ENCODE measurements around the gene MANSC4.

Gene MANSC4

GRCh38 chr12:27790179-27790578 is 10.1 kb upstream of the MANSC4 start:
- no peak overlapping the region for H3K4me3 ChIP-seq (ENCODE audit: control insufficient read depth, low read depth, low read length)
- no peak for DNase-seq (ENCODE audit: low read depth)
- no peak for TF ChIP-seq CTCF (conservative IDR thresholded peaks at IDR 0.05; ENCODE audit: control insufficient read depth, insufficient read depth, low read depth, low read length)

GRCh38 chr12:27787559-27787958 is 7.5 kb upstream of the MANSC4 start:
- H3K4me3 ChIP-seq (ENCODE audit: control insufficient read depth, low read depth, low read length), result no peak overlapping the region
- no peak for TF ChIP-seq CTCF (conservative IDR thresholded peaks at IDR 0.05; ENCODE audit: control insufficient read depth, insufficient read depth, low read depth, low read length)
- DNase-seq (ENCODE audit: low read depth), result no peak

GRCh38 chr12:27785882-27786570 is 6.0 kb upstream of the MANSC4 start:
- no peak overlapping the region for H3K4me3 ChIP-seq (ENCODE audit: control insufficient read depth, low read depth, low read length)
- peak; percentile 53 for DNase-seq (ENCODE audit: low read depth)
- no peak for TF ChIP-seq CTCF (conservative IDR thresholded peaks at IDR 0.05; ENCODE audit: control insufficient read depth, insufficient read depth, low read depth, low read length)

- H3K4me3 ChIP-seq (ENCODE audit: control insufficient read depth, low read depth, low read length), result no peak overlapping the region
- TF ChIP-seq CTCF (conservative IDR thresholded peaks at IDR 0.05; ENCODE audit: control insufficient read depth, insufficient read depth, low read depth, low read length), result no peak
- no peak for DNase-seq (ENCODE audit: low read depth)
These were observed 2.4 kb upstream of the MANSC4 start for GRCh38 chr12:27782481-27782880.

- peak overlapping the region; percentile 80 for H3K4me3 ChIP-seq (ENCODE audit: control insufficient read depth, low read depth, low read length)
- peak; percentile 46 for DNase-seq (ENCODE audit: low read depth)
- TF ChIP-seq CTCF (conservative IDR thresholded peaks at IDR 0.05; ENCODE audit: control insufficient read depth, insufficient read depth, low read depth, low read length), result no peak
These were observed 1.6 kb upstream of the MANSC4 start for GRCh38 chr12:27781680-27782079.

GRCh38 chr12:27780612-27781408 is 774 bp upstream of the MANSC4 start:
- TF ChIP-seq CTCF (conservative IDR thresholded peaks at IDR 0.05; ENCODE audit: control insufficient read depth, insufficient read depth, low read depth, low read length), result no peak
- DNase-seq (ENCODE audit: low read depth), result peak; percentile 72
- H3K4me3 ChIP-seq (ENCODE audit: control insufficient read depth, low read depth, low read length), result peak overlapping the region; percentile 80
